HG03039 (cell line): ENCODE data around the gene KIAA1614.

ENCODE experiments used
- ATAC-seq: cut with Tn5 transposase; IDR thresholded peaks from one replicate; pipeline ENCODE4 v1.9.1; 2021; ENCODE audit warnings: mild to moderate bottlenecking, moderate library complexity; ENCODE audit not compliant: unreplicated experiment

The KIAA1614 gene

DNA sequence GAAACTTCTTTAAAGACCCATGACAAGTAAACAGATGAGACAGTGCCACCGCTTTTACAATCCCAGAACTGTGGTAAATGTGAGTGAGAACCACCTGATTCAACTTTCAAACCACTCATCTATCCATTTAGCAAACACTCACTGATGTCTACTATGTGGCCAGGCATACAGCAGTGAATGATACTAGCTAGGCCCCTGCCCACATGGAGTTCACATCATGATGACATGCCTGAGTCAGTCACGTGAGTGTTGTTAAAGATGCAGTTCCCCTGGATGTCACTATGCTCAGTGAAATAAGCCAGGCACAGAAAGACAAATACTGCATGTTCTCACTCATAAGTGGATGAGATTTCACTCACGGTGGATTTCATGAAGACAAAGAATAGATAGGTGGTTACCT lies 81.6 kb downstream of the KIAA1614 start:
- ATAC-seq, result no peak

DNA sequence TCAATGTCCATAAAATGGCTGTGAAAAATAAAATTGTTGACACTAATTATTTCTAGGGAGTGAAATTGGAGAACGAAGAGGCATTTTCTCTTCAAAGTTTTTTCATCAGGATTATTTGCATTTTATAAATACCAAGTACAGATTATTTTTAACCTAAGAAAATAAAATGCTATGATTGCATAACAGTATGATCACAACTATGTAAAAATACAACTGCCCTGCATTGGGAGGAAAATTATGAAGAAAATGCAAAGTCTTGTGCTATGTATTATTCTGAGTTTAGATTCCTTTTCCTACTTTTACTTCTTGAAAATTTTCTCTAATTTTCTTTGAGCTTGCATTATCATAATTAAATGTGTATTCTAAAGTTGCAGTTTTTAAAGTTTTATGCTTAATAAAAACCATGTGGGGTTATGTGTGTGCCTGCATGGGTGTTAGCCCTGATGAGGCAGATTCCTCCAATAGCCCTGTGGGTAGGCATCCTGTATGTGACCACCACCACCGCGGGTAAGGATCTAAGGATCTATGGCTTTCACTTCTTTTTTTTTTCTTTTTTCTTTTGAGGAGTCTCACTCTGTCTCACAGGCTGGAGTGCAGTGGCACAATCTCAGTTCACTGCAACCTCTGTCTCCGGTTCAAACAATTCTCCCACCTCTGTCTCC lies 85.3 kb downstream of the KIAA1614 start:
- no peak for ATAC-seq
